Testis (tissue), 2 donors: Measurements from ENCODE around the gene FOXO6.

Source experiments
- POLR2A ChIP-seq: fragments of 450-650 bp; IDR thresholded peaks from one replicate; pipeline ENCODE4 v1.6.1; 2017; ENCODE audit warnings: antibody characterized with exemption, mild to moderate bottlenecking, moderate library complexity
- TF ChIP-seq, protein P1 (sequence below), 3 experiments: fragments of 450-650 bp in 2 of 3; fragments of 200-600 bp in 1 of 3; sonication (generic) in 1 of 3; IDR thresholded peaks; one replicate each; pipeline ENCODE4 v1.5.1; 2016 to 2019; ENCODE audit warnings: antibody characterized with exemption in 3 of 3, mild to moderate bottlenecking in 2 of 3, moderate library complexity in 1 of 3

DNA sequence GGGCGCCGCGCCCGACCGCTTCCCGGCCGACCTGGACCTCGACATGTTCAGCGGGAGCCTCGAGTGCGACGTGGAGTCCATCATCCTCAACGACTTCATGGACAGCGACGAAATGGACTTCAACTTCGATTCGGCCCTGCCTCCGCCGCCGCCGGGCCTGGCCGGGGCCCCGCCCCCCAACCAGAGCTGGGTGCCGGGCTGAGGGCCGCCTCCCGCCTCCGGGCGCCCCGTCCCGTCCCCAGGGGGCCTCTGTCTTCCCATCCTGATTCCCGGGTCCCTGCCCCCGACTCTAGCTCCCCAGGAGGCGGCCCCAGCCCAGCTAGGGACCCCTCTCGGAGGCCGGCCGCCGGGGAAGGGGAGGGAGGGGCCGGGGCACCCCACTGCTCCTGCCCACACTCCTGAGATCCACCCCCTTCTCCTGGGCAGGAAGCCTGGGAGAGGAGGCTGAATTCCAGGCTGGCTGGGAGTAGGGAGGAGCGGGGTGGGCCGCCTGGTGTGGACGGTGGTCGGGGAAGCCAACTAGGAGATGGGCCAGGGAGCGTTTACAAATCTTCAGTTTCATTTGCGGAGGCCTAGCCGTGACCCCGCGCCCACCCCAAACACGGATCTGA is 21.4 kb downstream of the FOXO6 start:
- TF ChIP-seq, protein P1, sequence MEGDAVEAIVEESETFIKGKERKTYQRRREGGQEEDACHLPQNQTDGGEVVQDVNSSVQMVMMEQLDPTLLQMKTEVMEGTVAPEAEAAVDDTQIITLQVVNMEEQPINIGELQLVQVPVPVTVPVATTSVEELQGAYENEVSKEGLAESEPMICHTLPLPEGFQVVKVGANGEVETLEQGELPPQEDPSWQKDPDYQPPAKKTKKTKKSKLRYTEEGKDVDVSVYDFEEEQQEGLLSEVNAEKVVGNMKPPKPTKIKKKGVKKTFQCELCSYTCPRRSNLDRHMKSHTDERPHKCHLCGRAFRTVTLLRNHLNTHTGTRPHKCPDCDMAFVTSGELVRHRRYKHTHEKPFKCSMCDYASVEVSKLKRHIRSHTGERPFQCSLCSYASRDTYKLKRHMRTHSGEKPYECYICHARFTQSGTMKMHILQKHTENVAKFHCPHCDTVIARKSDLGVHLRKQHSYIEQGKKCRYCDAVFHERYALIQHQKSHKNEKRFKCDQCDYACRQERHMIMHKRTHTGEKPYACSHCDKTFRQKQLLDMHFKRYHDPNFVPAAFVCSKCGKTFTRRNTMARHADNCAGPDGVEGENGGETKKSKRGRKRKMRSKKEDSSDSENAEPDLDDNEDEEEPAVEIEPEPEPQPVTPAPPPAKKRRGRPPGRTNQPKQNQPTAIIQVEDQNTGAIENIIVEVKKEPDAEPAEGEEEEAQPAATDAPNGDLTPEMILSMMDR (IDR thresholded peaks at IDR 0.05) = no peak
- TF ChIP-seq POLR2A = no peak
